Caco-2 (cell line): ENCODE results near the gene ORC4. TPM values are rescaled to one million over a fixed set of nuclear protein-coding genes. Genes with fewer than 3 reads are reported as not detected.

ENCODE experiments used
- Bru-seq: library from RNA; stranded (reverse); fragments of 400-500 nt; gene quantifications from one replicate; lab custom pipeline; 2021; lab: Mats Ljungman, UMichigan
- BruChase-seq, 2 experiments: library from RNA; stranded (reverse); fragments of 400-500 nt; gene quantifications; one replicate each; lab custom pipeline; 2021; lab: Mats Ljungman, UMichigan
- BruUV-seq: library from RNA; stranded (reverse); fragments of 400-500 nt; replicated peaks from 2 replicates; lab custom pipeline; 2021; lab: Mats Ljungman, UMichigan
- CTCF ChIA-PET: fragments of 300-600 bp; sonication (Branson Sonifier 250); formaldehyde crosslinking; loops from one replicate; lab custom pipeline; 2022; ENCODE audit warnings: antibody characterized with exemption; lab: Charles Lee
- POLR2A ChIA-PET: fragments of 300-600 bp; sonication (Branson Sonifier 250); formaldehyde crosslinking; loops from one replicate; lab custom pipeline; 2022; ENCODE audit warnings: antibody characterized with exemption; lab: Charles Lee
- DNase-seq, 2 experiments: peaks; one replicate each; pipeline versions ENCODE4 v3.0.0 to v3.0.0-alpha.2; 2020 to 2022
- H3K27me3 ChIP-seq: replicated peaks from 2 replicates; pipeline ENCODE4 v1.6.0; 2011; ENCODE audit warnings: low read length; ENCODE audit not compliant: control insufficient read depth, insufficient read depth
- H3K36me3 ChIP-seq: 2 replicates; pipeline ENCODE4 v1.5.1; 2011; ENCODE audit warnings: low read length; ENCODE audit not compliant: control insufficient read depth, insufficient read depth
- H3K4me1 ChIP-seq: fragments of 250-450 bp; sonication (Bioruptor Pico); 2 replicates; pipeline ENCODE4 v1.5.1; 2020; ENCODE audit warnings: mild to moderate bottlenecking
- H3K4me3 ChIP-seq: 2 replicates; pipeline ENCODE4 v1.5.1; 2011; ENCODE audit warnings: low read depth, mild to moderate bottlenecking, control low read depth, low read length
- H3K9me3 ChIP-seq: fragments of 250-450 bp; sonication (Bioruptor Pico); 2 replicates; pipeline ENCODE4 v1.5.1; 2020; ENCODE audit warnings: mild to moderate bottlenecking, moderate library complexity
- H3K27ac Mint-ChIP-seq: one replicate; pipeline ENCODE4 v1.8.0; 2022; ENCODE audit warnings: mixed read lengths; ENCODE audit not compliant: unreplicated experiment
- H3K27me3 Mint-ChIP-seq: one replicate; pipeline ENCODE4 v1.8.0; 2022; ENCODE audit warnings: mixed read lengths; ENCODE audit not compliant: insufficient read depth, unreplicated experiment
- H3K36me3 Mint-ChIP-seq: one replicate; pipeline ENCODE4 v1.8.0; 2022; ENCODE audit warnings: mild to moderate bottlenecking, mixed read lengths; ENCODE audit not compliant: insufficient read depth, unreplicated experiment
- H3K4me1 Mint-ChIP-seq: one replicate; pipeline ENCODE4 v1.8.0; 2022; ENCODE audit warnings: low read depth, mixed read lengths; ENCODE audit not compliant: unreplicated experiment
- H3K4me3 Mint-ChIP-seq: one replicate; pipeline ENCODE4 v1.8.0; 2022; ENCODE audit warnings: mild to moderate bottlenecking, moderate library complexity, mixed read lengths; ENCODE audit not compliant: unreplicated experiment
- H3K9me3 Mint-ChIP-seq: one replicate; pipeline ENCODE4 v1.8.0; 2022; ENCODE audit warnings: mixed read lengths; ENCODE audit not compliant: unreplicated experiment
- CTCF ChIP-seq, 2 experiments: fragments of 200-600 bp in 1 of 2; IDR thresholded peaks; 1 replicate in 1 of 2; 2 replicates in 1 of 2; pipeline versions ENCODE4 v1.5.1 to v1.8.0; 2011 to 2022; ENCODE audit warnings: antibody characterized with exemption in 1 of 2, control low read depth in 1 of 2, inconsistent platforms in 1 of 2, low read depth in 1 of 2, low read length in 1 of 2, mild to moderate bottlenecking in 1 of 2, moderate library complexity in 1 of 2; ENCODE audit not compliant: insufficient read depth in 1 of 2, severe bottlenecking in 1 of 2, unreplicated experiment in 1 of 2
- intact Hi-C: fragments of 100-400 bp; cut with micrococcal nuclease; formaldehyde crosslinking; loops from one replicate; pipeline ENCODE4 v1.10.0; 2022; ENCODE audit not compliant: unreplicated experiment
- long read RNA-seq: library from polyadenylated mRNA; stranded (forward); transcript quantifications from one replicate; pipeline ENCODE4 v2.0.0, GENCODE V29; 2022
- total RNA-seq: library from RNA; stranded (reverse); gene quantifications from 2 replicates; pipeline ENCODE4 v1.2.3, GENCODE V29; 2022

ORC4 gene
- total RNA-seq (56.3 and 59.9 TPM in 2 replicates), Bru-seq, nascent RNA (percentile 89 among the genes with signal in this experiment), BruChase-seq, experiment 1, labeled RNA remaining after a 2-hour chase (percentile 88 among the genes with signal in this experiment), BruChase-seq, experiment 2, labeled RNA remaining after a 6-hour chase (percentile 77 among the genes with signal in this experiment)
- long read RNA-seq, full-length matches to known transcripts: 74 of 116 reads
- long read RNA-seq, partial matches to known transcripts: 3 of 116 reads
- long read RNA-seq, other reads (novel, unspliced or antisense): 39 of 116 reads

- CTCF ChIA-PET: interaction anchor here (0.5 to 2.8 kb wide), 20 partner anchors 11 to 1017 kb away, joined by 3 to 31 read pairs (median 4); no protein-coding TSS in a partner anchor
- H3K27me3 Mint-ChIP-seq: no peaks in the 10 kb centered on the region
- no peaks in the 10 kb centered on the region for H3K36me3 ChIP-seq
These were observed at the start of gene ORC4 for GRCh38 chr2:148020111-148021058. Gene ORC4 (minus strand): TSS chr2:148020737. CDS start chr2:147975958, 44,779 bp downstream.

GRCh38 chr2:148067801-148068200 lies 47.3 kb upstream of the ORC4 start:
- H3K4me1 Mint-ChIP-seq: no peaks in the 10 kb centered on the region
- TF ChIP-seq CTCF (IDR thresholded peaks at IDR 0.05; ENCODE audit: insufficient read depth in 1 of 2, low read depth in 1 of 2, low read length in 1 of 2, severe bottlenecking in 1 of 2, unreplicated experiment in 1 of 2): no peak
- DNase-seq: no peak
- H3K4me1 ChIP-seq: no peaks in the 10 kb centered on the region
- BruUV-seq: no TSS peak
- ChIA-PET POLR2A (no interaction called here), CTCF (no interaction called here)
- no peak overlapping the region for H3K27ac Mint-ChIP-seq
- no peak overlapping the region for H3K4me3 Mint-ChIP-seq
- H3K36me3 Mint-ChIP-seq: no peaks in the 10 kb centered on the region
- H3K36me3 ChIP-seq: no peaks in the 10 kb centered on the region
- H3K4me3 ChIP-seq: no peak overlapping the region
- no peaks in the 10 kb centered on the region for H3K27me3 ChIP-seq
- H3K9me3 Mint-ChIP-seq: no peaks in the 10 kb centered on the region
- intact Hi-C loops: no loop called here
- H3K27me3 Mint-ChIP-seq: no peaks in the 10 kb centered on the region
- no peaks in the 10 kb centered on the region for H3K9me3 ChIP-seq

More at GRCh38 chr2:148020111-148021058, at the start of gene ORC4:
- Mint-ChIP-seq H3K9me3 (no peaks in the 10 kb centered on the region), H3K4me3 (peak within 1 kb of the TSS; percentile 89), H3K4me1 (peaks cover 15% of the 10 kb centered on the region), H3K27ac (peak within 1 kb of the TSS; percentile 85), H3K36me3 (peaks cover 13% of the 10 kb centered on the region)
- peak; percentile 98 to 100 for DNase-seq
- Histone ChIP-seq H3K4me3 (peak within 1 kb of the TSS; percentile 84), H3K4me1 (peaks cover 6% of the 10 kb centered on the region; the same call in 1 of the 2 replicates), H3K9me3 (no peaks in the 10 kb centered on the region), H3K27me3 (no peaks in the 10 kb centered on the region)
- intact Hi-C loops: loop anchor here (1.0 to 10.0 kb wide), 4 partner anchors 93 to 624 kb away; partner anchors contain the start of gene EPC2
- POLR2A ChIA-PET: interaction anchor here (0.5 to 1.4 kb wide), 14 partner anchors 9 to 1215 kb away, joined by 3 to 14 read pairs (median 4); no protein-coding TSS in a partner anchor
- TSS peak; percentile 45 for BruUV-seq
- TF ChIP-seq CTCF (IDR thresholded peaks at IDR 0.05; ENCODE audit: insufficient read depth in 1 of 2, low read depth in 1 of 2, low read length in 1 of 2, severe bottlenecking in 1 of 2, unreplicated experiment in 1 of 2): peak; percentile 38 to 73

GRCh38 chr2:148065936-148066335 lies 45.4 kb upstream of the ORC4 start:
- Histone ChIP-seq H3K36me3 (no peaks in the 10 kb centered on the region), H3K9me3 (no peaks in the 10 kb centered on the region), H3K4me3 (no peak overlapping the region), H3K4me1 (no peaks in the 10 kb centered on the region), H3K27me3 (no peaks in the 10 kb centered on the region)
- BruUV-seq: no TSS peak
- Mint-ChIP-seq H3K27me3 (no peaks in the 10 kb centered on the region), H3K9me3 (no peaks in the 10 kb centered on the region), H3K4me3 (no peak overlapping the region), H3K27ac (no peak overlapping the region), H3K36me3 (no peaks in the 10 kb centered on the region), H3K4me1 (no peaks in the 10 kb centered on the region)
- intact Hi-C loops: no loop called here
- TF ChIP-seq CTCF (IDR thresholded peaks at IDR 0.05; ENCODE audit: insufficient read depth in 1 of 2, low read depth in 1 of 2, low read length in 1 of 2, severe bottlenecking in 1 of 2, unreplicated experiment in 1 of 2): no peak
- CTCF ChIA-PET: no interaction called here
- DNase-seq: no peak
- POLR2A ChIA-PET: no interaction called here
